ENCODE measurements around the gene MGLL. TPM values are rescaled to one million over a fixed set of nuclear protein-coding genes. Genes with fewer than 3 reads are reported as not detected.

MGLL gene
- total RNA-seq, 4 donors from 2014 or later: 37.9 to 54.3 (median 45.2) TPM

GRCh38 chr3:127666676-127667075, 155.6 kb downstream of the MGLL start:
- no peaks in the 10 kb centered on the region for H3K27me3 ChIP-seq
- H3K36me3 ChIP-seq: no peaks in the 10 kb centered on the region
- peaks cover 3% of the 10 kb centered on the region for H3K4me1 ChIP-seq
- H3K9me3 ChIP-seq: no peaks in the 10 kb centered on the region
- H3K4me3 ChIP-seq: no peak overlapping the region
- 89% methylated on average over 2 of the region's 2 CpGs for WGBS
- TF ChIP-seq POLR2AphosphoS5 (IDR thresholded peaks at IDR 0.05): no peak
- DNase-seq (ENCODE audit: low spot score in 2 of 2): peak in 1 of 2 donors; percentile 35
- H3K27ac ChIP-seq: no peak overlapping the region

- DNase-seq (ENCODE audit: low spot score in 2 of 2): peak in 1 of 2 donors; percentile 58
- no peaks in the 10 kb centered on the region for H3K27me3 ChIP-seq
- peaks cover 3% of the 10 kb centered on the region for H3K36me3 ChIP-seq
- H3K9me3 ChIP-seq: no peaks in the 10 kb centered on the region
- no peak overlapping the region for H3K27ac ChIP-seq
- no peak for TF ChIP-seq POLR2A (IDR thresholded peaks at IDR 0.05)
- TF ChIP-seq POLR2AphosphoS5 (IDR thresholded peaks at IDR 0.05): no peak
- no peak for TF ChIP-seq CTCF (IDR thresholded peaks at IDR 0.05)
- no peak for TF ChIP-seq EP300 (IDR thresholded peaks at IDR 0.05)
- H3K4me3 ChIP-seq: no peak overlapping the region
- no peaks in the 10 kb centered on the region for H3K4me1 ChIP-seq
- 50% methylated on average over 3 of the region's 3 CpGs for WGBS
These were observed 156.7 kb downstream of the MGLL start for GRCh38 chr3:127665586-127665985.

- no peaks in the 10 kb centered on the region for H3K27me3 ChIP-seq
- H3K4me1 ChIP-seq: no peaks in the 10 kb centered on the region
- H3K4me3 ChIP-seq: no peak overlapping the region
- DNase-seq (ENCODE audit: low spot score in 2 of 2): no peak
- no peaks in the 10 kb centered on the region for H3K9me3 ChIP-seq
- TF ChIP-seq POLR2A (IDR thresholded peaks at IDR 0.05): no peak
- no peak for TF ChIP-seq EP300 (IDR thresholded peaks at IDR 0.05)
- no peak for TF ChIP-seq POLR2AphosphoS5 (IDR thresholded peaks at IDR 0.05)
- TF ChIP-seq CTCF (IDR thresholded peaks at IDR 0.05): no peak
- peaks cover 3% of the 10 kb centered on the region for H3K36me3 ChIP-seq
- no peak overlapping the region for H3K27ac ChIP-seq
- 80% methylated on average over 2 of the region's 2 CpGs for WGBS
These were observed 157.2 kb downstream of the MGLL start for GRCh38 chr3:127665165-127665564.

- Histone ChIP-seq H3K27ac (no peak overlapping the region), H3K36me3 (peaks cover 3% of the 10 kb centered on the region), H3K4me3 (no peak overlapping the region), H3K4me1 (no peaks in the 10 kb centered on the region), H3K27me3 (no peaks in the 10 kb centered on the region), H3K9me3 (no peaks in the 10 kb centered on the region)
- DNase-seq (ENCODE audit: low spot score in 2 of 2): no peak
- 84% methylated on average over 5 of the region's 5 CpGs for WGBS
- TF ChIP-seq POLR2A (IDR thresholded peaks at IDR 0.05): no peak
- no peak for TF ChIP-seq POLR2AphosphoS5 (IDR thresholded peaks at IDR 0.05)
- TF ChIP-seq EP300 (IDR thresholded peaks at IDR 0.05): no peak
- TF ChIP-seq CTCF (IDR thresholded peaks at IDR 0.05): no peak
These were observed 159.2 kb downstream of the MGLL start for GRCh38 chr3:127663151-127663550.

GRCh38 chr3:127662001-127662469, 160.3 kb downstream of the MGLL start:
- no peak overlapping the region for H3K4me3 ChIP-seq
- WGBS: 87% methylated on average over 11 of the region's 11 CpGs
- no peak for DNase-seq (ENCODE audit: low spot score in 2 of 2)
- H3K27ac ChIP-seq: no peak overlapping the region
- no peaks in the 10 kb centered on the region for H3K4me1 ChIP-seq
- TF ChIP-seq CTCF (IDR thresholded peaks at IDR 0.05) (no peak), POLR2A (IDR thresholded peaks at IDR 0.05) (no peak), POLR2AphosphoS5 (IDR thresholded peaks at IDR 0.05) (no peak), EP300 (IDR thresholded peaks at IDR 0.05) (no peak)
- no peaks in the 10 kb centered on the region for H3K27me3 ChIP-seq
- H3K9me3 ChIP-seq: no peaks in the 10 kb centered on the region
- H3K36me3 ChIP-seq: peaks cover 3% of the 10 kb centered on the region

GRCh38 chr3:127661600-127661999, 160.7 kb downstream of the MGLL start:
- no peak for DNase-seq (ENCODE audit: low spot score in 2 of 2)
- Histone ChIP-seq H3K4me1 (no peaks in the 10 kb centered on the region), H3K27me3 (no peaks in the 10 kb centered on the region), H3K36me3 (peaks cover 3% of the 10 kb centered on the region), H3K27ac (no peak overlapping the region), H3K4me3 (no peak overlapping the region), H3K9me3 (no peaks in the 10 kb centered on the region)
- WGBS: 95% methylated on average over 5 of the region's 5 CpGs
- TF ChIP-seq POLR2AphosphoS5 (IDR thresholded peaks at IDR 0.05): no peak
- TF ChIP-seq EP300 (IDR thresholded peaks at IDR 0.05): no peak
- TF ChIP-seq CTCF (IDR thresholded peaks at IDR 0.05): no peak
- no peak for TF ChIP-seq POLR2A (IDR thresholded peaks at IDR 0.05)

All from suprapubic skin (tissue), 4 donors.